SK-N-SH treated with all-trans-retinoic acid at 6 μM for 48 hours (cell line): Measurements from ENCODE around the gene CHID1.

ENCODE experiments used
- ATAC-seq: fragments of 200-7000 bp; cut with Tn5 transposase; 3 replicates; pipeline ENCODE4 v1.9.1; 2020; ENCODE audit warnings: mild to moderate bottlenecking, moderate library complexity
- BACH2 ChIP-seq: fragments of 250-450 bp; sonication (Bioruptor Pico); IDR thresholded peaks from 2 replicates; pipeline ENCODE4 v1.9.0; 2021; ENCODE audit warnings: mild to moderate bottlenecking, borderline replicate concordance
- CREB5 ChIP-seq: fragments of 250-450 bp; sonication (Bioruptor Pico); IDR thresholded peaks from 2 replicates; pipeline ENCODE4 v1.5.1; 2020; ENCODE audit warnings: low read depth, mild to moderate bottlenecking, moderate library complexity
- CSDC2 ChIP-seq: fragments of 250-450 bp; sonication (Bioruptor Pico); IDR thresholded peaks from 2 replicates; pipeline ENCODE4 v1.5.0; 2020; ENCODE audit warnings: mild to moderate bottlenecking, moderate library complexity
- ESRRG ChIP-seq: fragments of 250-450 bp; sonication (Bioruptor Pico); IDR thresholded peaks from 2 replicates; pipeline ENCODE4 v1.6.1; 2021; ENCODE audit warnings: mild to moderate bottlenecking
- GLIS3 ChIP-seq: fragments of 250-450 bp; sonication (Bioruptor Pico); IDR thresholded peaks from 2 replicates; pipeline ENCODE4 v1.5.0; 2020; ENCODE audit warnings: mild to moderate bottlenecking, moderate library complexity
- ISL1 ChIP-seq: fragments of 250-450 bp; sonication (Bioruptor Pico); IDR thresholded peaks from 2 replicates; pipeline ENCODE4 v2.1.2; 2022; ENCODE audit warnings: mild to moderate bottlenecking, moderate library complexity
- OSR1 ChIP-seq: fragments of 250-450 bp; sonication (Bioruptor Pico); IDR thresholded peaks from 2 replicates; pipeline ENCODE4 v1.8.0; 2022; ENCODE audit warnings: moderate library complexity, mild to moderate bottlenecking, inconsistent platforms
- PATZ1 ChIP-seq: fragments of 250-450 bp; sonication (Bioruptor Pico); IDR thresholded peaks from 2 replicates; pipeline ENCODE4 v1.8.0; 2020; ENCODE audit warnings: mild to moderate bottlenecking, moderate library complexity, borderline replicate concordance
- POU6F1 ChIP-seq: fragments of 250-450 bp; sonication (Bioruptor Pico); IDR thresholded peaks from 2 replicates; pipeline ENCODE4 v1.8.0; 2021; ENCODE audit warnings: low read depth, mild to moderate bottlenecking, moderate library complexity, borderline replicate concordance
- PPARA ChIP-seq: fragments of 250-450 bp; sonication (Bioruptor Pico); IDR thresholded peaks from 2 replicates; pipeline ENCODE4 v1.5.0; 2020; ENCODE audit warnings: mild to moderate bottlenecking, borderline replicate concordance
- SNAI2 ChIP-seq: fragments of 250-450 bp; sonication (Bioruptor Pico); IDR thresholded peaks from 2 replicates; pipeline ENCODE4 v1.5.0; 2020; ENCODE audit warnings: mild to moderate bottlenecking, moderate library complexity
- TCF4 ChIP-seq: fragments of 250-450 bp; sonication (Bioruptor Pico); IDR thresholded peaks from 2 replicates; pipeline ENCODE4 v1.8.0; 2021; ENCODE audit warnings: mild to moderate bottlenecking, moderate library complexity, borderline replicate concordance
- TOX ChIP-seq: fragments of 250-450 bp; sonication (Bioruptor Pico); IDR thresholded peaks from 2 replicates; pipeline ENCODE4 v1.8.0; 2021; ENCODE audit warnings: mild to moderate bottlenecking, moderate library complexity, borderline replicate concordance
- ZC3H10 ChIP-seq: fragments of 250-450 bp; sonication (Bioruptor Pico); IDR thresholded peaks from 2 replicates; pipeline ENCODE4 v1.5.1; 2021; ENCODE audit warnings: mild to moderate bottlenecking, moderate library complexity
- ZFP3 ChIP-seq: fragments of 250-450 bp; sonication (Bioruptor Pico); IDR thresholded peaks from 2 replicates; pipeline ENCODE4 v1.5.0; 2020; ENCODE audit warnings: mild to moderate bottlenecking, moderate library complexity
- ZFP30 ChIP-seq: fragments of 450-650 bp; formaldehyde crosslinking; IDR thresholded peaks from 2 replicates; pipeline ENCODE4 v1.5.0; 2022; ENCODE audit warnings: mild to moderate bottlenecking, moderate library complexity
- ZNF565 ChIP-seq: fragments of 450-650 bp; formaldehyde crosslinking; conservative IDR thresholded peaks from 2 replicates; pipeline ENCODE4 v1.5.0; 2020; ENCODE audit warnings: low read depth, mild to moderate bottlenecking, moderate library complexity
- ZNF70 ChIP-seq: fragments of 450-650 bp; formaldehyde crosslinking; IDR thresholded peaks from 2 replicates; pipeline ENCODE4 v1.5.0; 2020; ENCODE audit warnings: mild to moderate bottlenecking, moderate library complexity
- ZNF8 ChIP-seq: fragments of 450-650 bp; formaldehyde crosslinking; IDR thresholded peaks from 2 replicates; pipeline ENCODE4 v1.5.0; 2020; ENCODE audit warnings: mild to moderate bottlenecking, moderate library complexity

Gene CHID1

GRCh38 chr11:875769-876301 is 34.8 kb downstream of the CHID1 start:
- ATAC-seq: no peak
- TF ChIP-seq TOX (CRISPR knock-in tag): no peak
- TF ChIP-seq ZNF565 (CRISPR knock-in tag): no peak
- TF ChIP-seq PPARA: no peak
- TF ChIP-seq GLIS3: no peak
- no peak for TF ChIP-seq ZFP3 (CRISPR knock-in tag)
- no peak for TF ChIP-seq BACH2 (CRISPR knock-in tag)
- TF ChIP-seq ZC3H10: no peak
- TF ChIP-seq ZFP30 (CRISPR knock-in tag): no peak
- no peak for TF ChIP-seq OSR1 (CRISPR knock-in tag)
- TF ChIP-seq ISL1 (CRISPR knock-in tag): no peak
- TF ChIP-seq CREB5 (CRISPR knock-in tag): no peak
- TF ChIP-seq POU6F1: no peak
- TF ChIP-seq ZNF8: no peak
- TF ChIP-seq SNAI2 (CRISPR knock-in tag): no peak
- TF ChIP-seq TCF4 (CRISPR knock-in tag): no peak
- no peak for TF ChIP-seq CSDC2 (CRISPR knock-in tag)
- TF ChIP-seq ESRRG: no peak
- TF ChIP-seq, all 23 proteins: peak for 0

GRCh38 chr11:875203-875602 is 35.4 kb downstream of the CHID1 start:
- no peak for ATAC-seq
- TF ChIP-seq BACH2 (CRISPR knock-in tag): no peak
- TF ChIP-seq TOX (CRISPR knock-in tag): no peak
- TF ChIP-seq ZNF8: no peak
- TF ChIP-seq CREB5 (CRISPR knock-in tag): no peak
- TF ChIP-seq TCF4 (CRISPR knock-in tag): no peak
- no peak for TF ChIP-seq ZNF565 (CRISPR knock-in tag)
- TF ChIP-seq CSDC2 (CRISPR knock-in tag): no peak
- no peak for TF ChIP-seq ZNF70 (CRISPR knock-in tag)
- no peak for TF ChIP-seq PATZ1
- TF ChIP-seq OSR1 (CRISPR knock-in tag): no peak
- TF ChIP-seq ZC3H10: no peak
- TF ChIP-seq PPARA: no peak
- no peak for TF ChIP-seq GLIS3
- TF ChIP-seq SNAI2 (CRISPR knock-in tag): no peak
- TF ChIP-seq, all 23 proteins: peak for 0

- no peak for TF ChIP-seq POU6F1
- no peak for TF ChIP-seq SNAI2 (CRISPR knock-in tag)
- no peak for TF ChIP-seq ZFP3 (CRISPR knock-in tag)
- TF ChIP-seq CSDC2 (CRISPR knock-in tag): no peak
- TF ChIP-seq ISL1 (CRISPR knock-in tag): no peak
These were observed 36.9 kb downstream of the CHID1 start for GRCh38 chr11:873706-874105.

GRCh38 chr11:872799-873198 is 37.8 kb downstream of the CHID1 start:
- no peak for ATAC-seq
- TF ChIP-seq POU6F1: no peak
- no peak for TF ChIP-seq ZFP3 (CRISPR knock-in tag)
- TF ChIP-seq, all 23 proteins: peak for 0

More at GRCh38 chr11:873706-874105, 36.9 kb downstream of the CHID1 start:
- no peak for ATAC-seq
